ENCODE results near the gene MID1IP1.

MID1IP1 gene

DNA sequence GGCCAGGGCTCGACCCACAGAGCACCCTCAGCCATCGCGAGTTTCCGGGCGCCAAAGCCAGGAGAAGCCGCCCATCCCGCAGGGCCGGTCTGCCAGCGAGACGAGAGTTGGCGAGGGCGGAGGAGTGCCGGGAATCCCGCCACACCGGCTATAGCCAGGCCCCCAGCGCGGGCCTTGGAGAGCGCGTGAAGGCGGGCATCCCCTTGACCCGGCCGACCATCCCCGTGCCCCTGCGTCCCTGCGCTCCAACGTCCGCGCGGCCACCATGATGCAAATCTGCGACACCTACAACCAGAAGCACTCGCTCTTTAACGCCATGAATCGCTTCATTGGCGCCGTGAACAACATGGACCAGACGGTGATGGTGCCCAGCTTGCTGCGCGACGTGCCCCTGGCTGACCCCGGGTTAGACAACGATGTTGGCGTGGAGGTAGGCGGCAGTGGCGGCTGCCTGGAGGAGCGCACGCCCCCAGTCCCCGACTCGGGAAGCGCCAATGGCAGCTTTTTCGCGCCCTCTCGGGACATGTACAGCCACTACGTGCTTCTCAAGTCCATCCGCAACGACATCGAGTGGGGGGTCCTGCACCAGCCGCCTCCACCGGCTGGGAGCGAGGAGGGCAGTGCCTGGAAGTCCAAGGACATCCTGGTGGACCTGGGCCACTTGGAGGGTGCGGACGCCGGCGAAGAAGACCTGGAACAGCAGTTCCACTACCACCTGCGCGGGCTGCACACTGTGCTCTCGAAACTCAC lies 3.6 kb downstream of the MID1IP1 start:
- DNase-seq (ENCODE audit: insufficient read length, low spot score) (no peak), FAIRE-seq (no peak)
- TF ChIP-seq POLR2A (IDR thresholded peaks at IDR 0.05; ENCODE audit: low read depth, low read length): no peak

- no peak for FAIRE-seq
- no peak for TF ChIP-seq POLR2A (IDR thresholded peaks at IDR 0.05; ENCODE audit: low read depth, low read length)
- no peak for DNase-seq (ENCODE audit: insufficient read length, low spot score)
Measured at GRCh38 chrX:38805432-38806389, 4.5 kb downstream of the MID1IP1 start.

- DNase-seq (ENCODE audit: insufficient read length, low spot score) (no peak), FAIRE-seq (no peak)
Measured at GRCh38 chrX:38806875-38807621, 5.8 kb downstream of the MID1IP1 start.

DNA sequence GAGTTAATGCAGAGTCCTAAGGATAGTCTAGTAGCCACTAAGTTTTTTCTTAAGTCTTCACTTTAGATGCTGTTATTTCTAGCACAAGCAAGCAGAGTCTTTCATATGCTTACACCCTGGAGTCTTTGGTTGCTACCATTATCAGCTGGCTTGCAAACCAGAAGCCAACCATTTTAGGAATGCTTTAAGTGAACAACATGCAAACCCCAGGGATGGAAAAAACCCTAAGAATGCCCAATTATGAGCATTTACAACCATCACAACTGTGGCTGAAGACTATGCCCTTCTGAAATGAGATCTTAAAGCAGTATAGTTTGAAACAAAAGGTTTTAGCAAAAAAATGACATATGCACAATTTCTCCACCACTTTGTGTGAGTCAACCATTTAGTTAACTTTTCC lies 6.6 kb downstream of the MID1IP1 start:
- FAIRE-seq (no peak), DNase-seq (ENCODE audit: insufficient read length, low spot score) (no peak)
- no peak for TF ChIP-seq POLR2A (IDR thresholded peaks at IDR 0.05; ENCODE audit: low read depth, low read length)

More at GRCh38 chrX:38806875-38807621, 5.8 kb downstream of the MID1IP1 start:
- TF ChIP-seq POLR2A (IDR thresholded peaks at IDR 0.05; ENCODE audit: low read depth, low read length): no peak

DNA sequence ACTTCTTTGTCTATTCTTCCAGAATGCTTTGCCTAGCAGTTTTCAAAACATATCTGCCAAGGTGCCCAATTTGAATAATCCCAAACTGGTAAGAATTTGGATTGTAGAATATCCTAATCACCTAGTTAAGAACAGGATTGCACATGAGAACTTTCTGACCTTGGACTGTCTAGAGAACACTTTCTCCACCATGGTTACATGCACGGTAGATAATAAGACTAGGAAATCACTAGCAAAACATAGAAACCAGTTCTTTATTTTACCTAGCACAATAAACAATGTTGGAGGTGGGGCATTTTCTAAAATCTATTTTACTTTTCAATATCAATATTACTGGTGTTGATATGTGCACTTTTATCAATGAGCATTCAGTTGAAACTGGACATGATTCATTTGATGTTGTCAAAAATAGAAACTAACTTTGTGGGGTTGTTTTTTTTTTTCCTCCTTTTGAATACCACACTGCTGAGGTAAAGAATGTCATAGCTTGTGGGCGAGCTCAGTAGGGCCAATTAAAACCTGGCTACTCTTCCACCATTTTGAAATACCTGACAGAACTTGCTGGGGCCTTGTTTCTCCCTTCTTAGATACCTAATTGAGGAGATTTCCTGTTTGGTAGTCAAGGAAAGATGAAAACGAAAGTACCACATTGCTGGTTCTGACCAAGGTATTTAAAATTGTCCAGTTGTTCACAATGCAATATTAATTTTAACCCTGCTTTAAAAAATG lies 10.4 kb downstream of the MID1IP1 start:
- TF ChIP-seq POLR2A (IDR thresholded peaks at IDR 0.05; ENCODE audit: low read depth, low read length): no peak
- DNase-seq (ENCODE audit: insufficient read length, low spot score): no peak
- no peak for FAIRE-seq

GRCh38 chrX:38816155-38816554 lies 14.9 kb downstream of the MID1IP1 start:
- FAIRE-seq (no peak), DNase-seq (ENCODE audit: insufficient read length, low spot score) (no peak)

GRCh38 chrX:38817004-38817703 lies 15.9 kb downstream of the MID1IP1 start:
- FAIRE-seq (no peak), DNase-seq (ENCODE audit: insufficient read length, low spot score) (no peak)
- TF ChIP-seq POLR2A (IDR thresholded peaks at IDR 0.05; ENCODE audit: low read depth, low read length): no peak

More at GRCh38 chrX:38816155-38816554, 14.9 kb downstream of the MID1IP1 start:
- no peak for TF ChIP-seq POLR2A (IDR thresholded peaks at IDR 0.05; ENCODE audit: low read depth, low read length)

- no peak for TF ChIP-seq POLR2A (IDR thresholded peaks at IDR 0.05; ENCODE audit: low read depth, low read length)
- no peak for DNase-seq (ENCODE audit: insufficient read length, low spot score)
- FAIRE-seq: no peak
Measured at GRCh38 chrX:38819163-38819562, 17.9 kb downstream of the MID1IP1 start.

- FAIRE-seq (no peak), DNase-seq (ENCODE audit: insufficient read length, low spot score) (no peak)
- TF ChIP-seq POLR2A (IDR thresholded peaks at IDR 0.05; ENCODE audit: low read depth, low read length): no peak
Measured at GRCh38 chrX:38819709-38820108, 18.4 kb downstream of the MID1IP1 start.

DNA sequence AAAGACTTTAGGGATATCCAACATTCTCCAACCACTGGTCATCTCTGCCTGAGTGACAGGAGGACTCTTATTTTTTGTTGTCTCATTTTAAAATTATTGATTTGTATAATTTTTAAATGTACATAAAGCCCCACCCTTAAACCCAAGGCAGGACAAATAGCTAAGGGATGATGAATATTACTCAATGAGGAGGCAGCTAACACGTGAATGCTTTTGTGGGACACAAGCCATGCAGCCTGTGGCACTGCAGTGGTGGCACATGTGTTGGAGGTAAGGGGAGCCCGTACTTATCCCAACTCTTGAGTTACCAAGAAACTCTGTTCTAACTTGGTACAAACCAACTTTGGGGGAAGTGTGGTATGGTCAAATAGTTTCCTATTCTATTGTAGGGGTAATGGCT lies 19.5 kb downstream of the MID1IP1 start:
- FAIRE-seq: no peak

GRCh38 chrX:38824176-38824575 lies 22.9 kb downstream of the MID1IP1 start:
- FAIRE-seq (no peak), DNase-seq (ENCODE audit: insufficient read length, low spot score) (no peak)
- TF ChIP-seq POLR2A (IDR thresholded peaks at IDR 0.05; ENCODE audit: low read depth, low read length): no peak

More for the DNA sequence above, 19.5 kb downstream of the MID1IP1 start:
- DNase-seq (ENCODE audit: insufficient read length, low spot score): no peak
- no peak for TF ChIP-seq POLR2A (IDR thresholded peaks at IDR 0.05; ENCODE audit: low read depth, low read length)

DNA sequence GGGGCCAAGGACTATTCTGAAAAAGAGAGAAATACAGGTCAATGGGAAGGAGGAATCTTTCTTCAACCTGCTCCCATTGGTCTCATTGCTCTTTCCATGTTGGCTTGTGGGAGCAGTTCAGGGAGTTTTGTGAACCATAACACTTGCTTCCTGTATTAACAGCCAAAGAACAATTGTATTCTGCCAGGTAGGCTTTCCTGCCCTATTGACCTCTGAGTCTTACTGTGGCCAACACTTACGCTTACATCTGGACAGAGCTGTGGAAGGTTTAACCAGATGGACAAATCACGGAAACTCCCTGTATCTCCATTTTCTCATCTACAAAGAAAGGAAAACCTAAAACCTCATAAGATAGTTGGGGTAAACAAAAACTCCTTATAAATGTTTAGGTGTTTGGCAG lies 30.7 kb downstream of the MID1IP1 start:
- no peak for FAIRE-seq
- no peak for DNase-seq (ENCODE audit: insufficient read length, low spot score)
- TF ChIP-seq POLR2A (IDR thresholded peaks at IDR 0.05; ENCODE audit: low read depth, low read length): no peak

GRCh38 chrX:38837389-38837788 lies 36.1 kb downstream of the MID1IP1 start:
- DNase-seq (ENCODE audit: insufficient read length, low spot score) (no peak), FAIRE-seq (no peak)
- TF ChIP-seq POLR2A (IDR thresholded peaks at IDR 0.05; ENCODE audit: low read depth, low read length): no peak

Data from H54 (cell line).